HEK293T (cell line): Measurements from ENCODE around the gene BMPR1B.

Experiments
- CTCF ChIA-PET: fragments of 350-600 bp; formaldehyde crosslinking; extraction: SDS; loops from one replicate; lab custom pipeline; 2021; ENCODE audit warnings: antibody characterized with exemption, inconsistent platforms; lab: Yijun Ruan, JAX
- POLR2A ChIA-PET: fragments of 350-600 bp; formaldehyde crosslinking; extraction: SDS; loops from one replicate; lab custom pipeline; 2020; ENCODE audit warnings: antibody characterized with exemption, inconsistent platforms; lab: Yijun Ruan, JAX
- DNase-seq: peaks from one replicate; pipeline ENCODE4 v3.0.0; 2012; ENCODE audit warnings: mixed read lengths; ENCODE audit errors: extremely low spot score
- ARNT ChIP-seq: fragments of 450-650 bp; IDR thresholded peaks from 2 replicates; pipeline ENCODE4 v1.6.1; 2017; ENCODE audit warnings: mild to moderate bottlenecking
- BHLHE40 ChIP-seq: fragments of 450-650 bp; IDR thresholded peaks from 2 replicates; pipeline ENCODE4 v1.6.1; 2016; ENCODE audit warnings: mild to moderate bottlenecking, moderate library complexity, borderline replicate concordance
- CTBP1 ChIP-seq: fragments of 450-650 bp; IDR thresholded peaks from 2 replicates; pipeline ENCODE4 v1.6.1; 2016; ENCODE audit warnings: borderline replicate concordance
- ELF4 ChIP-seq: fragments of 450-650 bp; IDR thresholded peaks from 2 replicates; pipeline ENCODE4 v1.6.1; 2017; ENCODE audit warnings: antibody characterized with exemption
- FOXA1 ChIP-seq: fragments of 450-650 bp; IDR thresholded peaks from 2 replicates; pipeline ENCODE4 v1.6.1; 2016; ENCODE audit warnings: mild to moderate bottlenecking
- FOXK2 ChIP-seq: fragments of 450-650 bp; IDR thresholded peaks from 2 replicates; pipeline ENCODE4 v1.6.1; 2016; ENCODE audit warnings: mild to moderate bottlenecking
- FOXM1 ChIP-seq: fragments of 450-650 bp; IDR thresholded peaks from 2 replicates; pipeline ENCODE4 v1.6.1; 2017; ENCODE audit warnings: mild to moderate bottlenecking, borderline replicate concordance
- HDGF ChIP-seq: fragments of 450-650 bp; IDR thresholded peaks from 2 replicates; pipeline ENCODE4 v1.6.1; 2017; ENCODE audit warnings: antibody characterized with exemption, borderline replicate concordance
- L3MBTL2 ChIP-seq: fragments of 450-650 bp; conservative IDR thresholded peaks from 2 replicates; pipeline ENCODE4 v1.6.1; 2016; ENCODE audit warnings: mild to moderate bottlenecking
- LEF1 ChIP-seq: fragments of 450-650 bp; IDR thresholded peaks from 2 replicates; pipeline ENCODE4 v1.6.1; 2017; ENCODE audit warnings: mild to moderate bottlenecking, borderline replicate concordance
- NFRKB ChIP-seq: fragments of 450-650 bp; IDR thresholded peaks from 2 replicates; pipeline ENCODE4 v1.6.1; 2016; ENCODE audit warnings: mild to moderate bottlenecking, moderate library complexity
- SP1 ChIP-seq: fragments of 450-650 bp; IDR thresholded peaks from 2 replicates; pipeline ENCODE4 v1.6.1; 2017
- SUZ12 ChIP-seq: fragments of 450-650 bp; IDR thresholded peaks from 2 replicates; pipeline ENCODE4 v1.6.1; 2016; ENCODE audit warnings: mild to moderate bottlenecking
- TARDBP ChIP-seq: fragments of 450-650 bp; IDR thresholded peaks from 2 replicates; pipeline ENCODE4 v1.6.1; 2016
- ZNF384 ChIP-seq: fragments of 450-650 bp; IDR thresholded peaks from 2 replicates; pipeline ENCODE4 v1.6.1; 2016
- TF ChIP-seq, protein P1 (sequence below): fragments of 450-650 bp; IDR thresholded peaks from 2 replicates; pipeline ENCODE4 v1.6.1; 2016

BMPR1B gene

DNA sequence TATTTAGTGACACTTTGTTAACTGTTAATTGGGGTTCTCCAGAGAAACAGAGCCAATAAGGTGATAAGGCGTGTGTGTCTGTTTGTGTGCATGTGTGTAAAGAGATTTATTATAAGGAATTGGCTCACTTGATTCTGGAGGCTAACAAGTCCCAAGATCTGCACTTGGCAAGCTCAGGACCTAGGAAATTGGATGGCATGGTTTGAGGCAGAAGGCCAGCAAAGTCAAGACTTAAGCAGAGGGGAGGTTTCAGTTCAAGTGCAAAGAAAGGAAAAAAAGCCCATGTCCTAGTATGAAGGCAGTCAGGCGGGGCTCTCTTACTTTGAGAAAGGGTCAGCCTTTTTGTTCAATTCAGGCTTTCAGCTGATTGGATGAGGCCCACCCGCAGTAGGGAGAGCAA, 314.1 kb downstream of the BMPR1B start:
- ChIA-PET CTCF (no interaction called here), POLR2A (no interaction called here)
- TF ChIP-seq ELF4 (no peak), BHLHE40 (no peak), TARDBP (no peak), FOXK2 (no peak), ZNF384 (no peak), FOXA1 (no peak), LEF1 (no peak), NFRKB (no peak), SUZ12 (no peak)
- TF ChIP-seq, protein P1, sequence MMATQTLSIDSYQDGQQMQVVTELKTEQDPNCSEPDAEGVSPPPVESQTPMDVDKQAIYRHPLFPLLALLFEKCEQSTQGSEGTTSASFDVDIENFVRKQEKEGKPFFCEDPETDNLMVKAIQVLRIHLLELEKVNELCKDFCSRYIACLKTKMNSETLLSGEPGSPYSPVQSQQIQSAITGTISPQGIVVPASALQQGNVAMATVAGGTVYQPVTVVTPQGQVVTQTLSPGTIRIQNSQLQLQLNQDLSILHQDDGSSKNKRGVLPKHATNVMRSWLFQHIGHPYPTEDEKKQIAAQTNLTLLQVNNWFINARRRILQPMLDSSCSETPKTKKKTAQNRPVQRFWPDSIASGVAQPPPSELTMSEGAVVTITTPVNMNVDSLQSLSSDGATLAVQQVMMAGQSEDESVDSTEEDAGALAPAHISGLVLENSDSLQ: no peak
- no peak for DNase-seq

GRCh38 chr4:95073646-95074045, 315.9 kb downstream of the BMPR1B start:
- CTCF ChIA-PET: interaction anchor here (0.7 kb wide), 1 partner anchor 18 kb away, joined by 3 read pairs; no protein-coding TSS in a partner anchor
- TF ChIP-seq CTBP1: no peak
- TF ChIP-seq ZNF384: no peak
- no peak for TF ChIP-seq ARNT
- TF ChIP-seq ELF4: no peak
- TF ChIP-seq HDGF: no peak
- no peak for TF ChIP-seq L3MBTL2
- TF ChIP-seq BHLHE40: no peak
- TF ChIP-seq, protein P1: no peak
- TF ChIP-seq TARDBP: no peak
- TF ChIP-seq FOXK2: no peak
- no peak for DNase-seq
- POLR2A ChIA-PET: no interaction called here

DNA sequence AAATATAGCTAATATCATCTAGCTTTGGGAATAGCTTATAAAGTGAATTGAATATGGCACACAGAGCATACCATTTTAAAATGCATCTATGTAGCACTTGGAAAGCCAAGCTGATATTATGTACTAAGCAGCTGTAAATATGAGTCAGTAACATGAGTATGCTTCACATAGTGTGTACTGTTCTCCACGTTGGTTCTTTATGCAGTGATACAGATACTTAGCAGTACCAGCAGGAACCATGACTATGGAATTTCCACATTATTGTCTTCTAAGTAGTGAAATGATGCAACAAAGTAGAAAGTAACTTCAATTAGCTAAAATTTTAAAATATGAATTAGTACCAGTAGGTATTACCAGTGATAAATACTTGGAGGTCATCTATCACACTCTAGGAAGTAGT, 320.1 kb downstream of the BMPR1B start:
- ChIA-PET CTCF (no interaction called here), POLR2A (no interaction called here)
- no peak for DNase-seq
- TF ChIP-seq NFRKB (no peak), FOXM1 (no peak), CTBP1 (no peak), FOXA1 (no peak), ELF4 (no peak), SP1 (no peak), SUZ12 (no peak)
- TF ChIP-seq, protein P1: no peak

GRCh38 chr4:95080969-95081368, 323.2 kb downstream of the BMPR1B start:
- POLR2A ChIA-PET: no interaction called here
- CTCF ChIA-PET: no interaction called here
- TF ChIP-seq HDGF: no peak
- TF ChIP-seq NFRKB: no peak
- no peak for TF ChIP-seq ZNF384
- TF ChIP-seq FOXK2: no peak
- no peak for TF ChIP-seq SUZ12
- no peak for TF ChIP-seq FOXM1
- no peak for TF ChIP-seq FOXA1
- TF ChIP-seq CTBP1: no peak
- no peak for TF ChIP-seq TARDBP
- TF ChIP-seq ELF4: no peak
- TF ChIP-seq SP1: no peak
- TF ChIP-seq, protein P1: no peak
- TF ChIP-seq LEF1: no peak
- no peak for TF ChIP-seq BHLHE40
- no peak for TF ChIP-seq ARNT
- DNase-seq: no peak

GRCh38 chr4:95084584-95084983, 326.8 kb downstream of the BMPR1B start:
- DNase-seq: no peak
- CTCF ChIA-PET: no interaction called here
- POLR2A ChIA-PET: no interaction called here
- TF ChIP-seq, protein P1: no peak
- TF ChIP-seq LEF1 (no peak), FOXM1 (no peak), TARDBP (no peak), CTBP1 (no peak), BHLHE40 (no peak), NFRKB (no peak), FOXK2 (no peak), SUZ12 (no peak), ZNF384 (no peak), ARNT (no peak), SP1 (no peak), HDGF (no peak), L3MBTL2 (no peak), ELF4 (no peak), FOXA1 (no peak)
